Fibroblast of skin of right quadriceps (primary cell): ENCODE results near the gene GPX1.
A peak's percentile ranks its signal among the peaks of the same experiment; 100 is the strongest.
"Not testable (repeated sequence)": the region's sequence is repeated elsewhere in the genome, so short reads cannot be mapped to it uniquely, and the experiment has no call there.

ENCODE experiments used
- DNase-seq: peaks from one replicate; pipeline ENCODE4 v3.0.0-alpha.2; 2013

GPX1 gene

GRCh38 chr3:49358217-49358883 lies at the start of gene GPX1:
GPX1 (minus strand) TSS chr3:49358353; CDS start chr3:49358278, 75 bp downstream.
- DNase-seq: peak; percentile 96

- DNase-seq: no peak
Observed at GRCh38 chr3:49406571-49407565, 48.7 kb upstream of the GPX1 start.

GRCh38 chr3:49405570-49405969 lies 47.4 kb upstream of the GPX1 start:
- DNase-seq: not testable (repeated sequence)

- no peak for DNase-seq
Observed at GRCh38 chr3:49403891-49404290, 45.7 kb upstream of the GPX1 start.

- DNase-seq: no peak
Observed at GRCh38 chr3:49401766-49402165, 43.6 kb upstream of the GPX1 start.

GRCh38 chr3:49399461-49399860 lies 41.3 kb upstream of the GPX1 start:
- DNase-seq: no peak

GRCh38 chr3:49397470-49397869 lies 39.3 kb upstream of the GPX1 start:
- DNase-seq: no peak

- not testable (repeated sequence) for DNase-seq
Observed at GRCh38 chr3:49391310-49391709, 33.2 kb upstream of the GPX1 start.

GRCh38 chr3:49389297-49389696 lies 31.1 kb upstream of the GPX1 start:
- no peak for DNase-seq

- peak; percentile 8 for DNase-seq
Observed at GRCh38 chr3:49388289-49388820, 30.2 kb upstream of the GPX1 start.

GRCh38 chr3:49387721-49388120 lies 29.6 kb upstream of the GPX1 start:
- no peak for DNase-seq

GRCh38 chr3:49386056-49386756 lies 28.1 kb upstream of the GPX1 start:
- no peak for DNase-seq

GRCh38 chr3:49385617-49386016 lies 27.5 kb upstream of the GPX1 start:
- DNase-seq: no peak

GRCh38 chr3:49383387-49383786 lies 25.2 kb upstream of the GPX1 start:
- no peak for DNase-seq

- DNase-seq: peak; percentile 80
Observed at GRCh38 chr3:49378249-49378895, 20.2 kb upstream of the GPX1 start.

- DNase-seq: peak; percentile 46
Observed at GRCh38 chr3:49377483-49377882, 19.3 kb upstream of the GPX1 start.

GRCh38 chr3:49371946-49372345 lies 13.8 kb upstream of the GPX1 start:
- DNase-seq: no peak

GRCh38 chr3:49370585-49371290 lies 12.6 kb upstream of the GPX1 start:
- DNase-seq: no peak

GRCh38 chr3:49362561-49362960 lies 4.4 kb upstream of the GPX1 start:
- peak; percentile 54 for DNase-seq

- DNase-seq: peak; percentile 39
Observed at GRCh38 chr3:49359623-49360022, 1.5 kb upstream of the GPX1 start.

- no peak for DNase-seq
Observed at GRCh38 chr3:49358884-49359225, 702 bp upstream of the GPX1 start.
